Tibial nerve (tissue), 4 donors: ENCODE measurements around the gene IGF2BP3. TPM values are rescaled to one million over a fixed set of nuclear protein-coding genes. Genes with fewer than 3 reads are reported as not detected.

Experiments used
- DNase-seq, 2 donors: peaks; one replicate each; pipeline ENCODE4 v3.0.0-alpha.2; 2019; ENCODE audit warnings: low spot score in 2 of 2
- H3K27ac ChIP-seq, 4 donors: fragments of 200-600 bp; sonication (generic) in 3 of 4; one replicate each; pipeline ENCODE4 v1.5.1; 2017 to 2019; ENCODE audit warnings: mild to moderate bottlenecking in 1 of 4
- H3K27me3 ChIP-seq, 2 donors: fragments of 200-600 bp; sonication (generic) in 1 of 2; one replicate each; pipeline versions ENCODE4 v1.5.1 to v1.6.0; 2017 to 2019
- H3K36me3 ChIP-seq, 3 donors: fragments of 200-600 bp; sonication (generic); one replicate each; pipeline ENCODE4 v1.5.1; 2018 to 2019
- H3K4me1 ChIP-seq, 4 donors: fragments of 200-600 bp; sonication (generic) in 3 of 4; one replicate each; pipeline ENCODE4 v1.5.1; 2017 to 2019
- H3K4me3 ChIP-seq, 4 donors: fragments of 200-600 bp; sonication (generic) in 3 of 4; one replicate each; pipeline ENCODE4 v1.5.1; 2017 to 2019; ENCODE audit warnings: mild to moderate bottlenecking in 1 of 4, moderate library complexity in 1 of 4
- H3K9me3 ChIP-seq, 4 donors: fragments of 200-600 bp; sonication (generic) in 3 of 4; one replicate each; pipeline ENCODE4 v1.5.1; 2017 to 2019
- EP300 ChIP-seq, 2 donors: sonication (generic); formaldehyde crosslinking; IDR thresholded peaks; one replicate each; pipeline ENCODE4 v1.6.1; 2017; ENCODE audit warnings: antibody characterized with exemption in 2 of 2, mild to moderate bottlenecking in 1 of 2
- POLR2A ChIP-seq, 2 donors: fragments of 450-650 bp; IDR thresholded peaks; one replicate each; pipeline ENCODE4 v1.6.1; 2017; ENCODE audit warnings: antibody characterized with exemption in 2 of 2, mild to moderate bottlenecking in 2 of 2, moderate library complexity in 2 of 2
- WGBS, 2 donors: methylation state at CpG; one replicate each; pipeline ENCODE4 v1.1.5; 2018; 5-methylcytosine and 5-hydroxymethylcytosine counted together
- total RNA-seq, 4 donors: library from RNA; depleted of rRNA; stranded (reverse); fragments of >200 nt; gene quantifications; one replicate each; pipeline ENCODE4 v1.1.0, GENCODE V29; 2016
- TF ChIP-seq, protein P1 (sequence below), 5 experiments: fragments of 200-600 bp in 3 of 5; fragments of 450-650 bp in 2 of 5; sonication (generic) in 3 of 5; IDR thresholded peaks; one replicate each; pipeline ENCODE4 v1.5.1; 2016 to 2019; ENCODE audit warnings: antibody characterized with exemption in 5 of 5, mild to moderate bottlenecking in 3 of 5, moderate library complexity in 2 of 5

Gene IGF2BP3
- total RNA-seq, 4 donors from 2014 or later: 0.21 to 0.90 (median 0.59) TPM; not detected in 1

DNA sequence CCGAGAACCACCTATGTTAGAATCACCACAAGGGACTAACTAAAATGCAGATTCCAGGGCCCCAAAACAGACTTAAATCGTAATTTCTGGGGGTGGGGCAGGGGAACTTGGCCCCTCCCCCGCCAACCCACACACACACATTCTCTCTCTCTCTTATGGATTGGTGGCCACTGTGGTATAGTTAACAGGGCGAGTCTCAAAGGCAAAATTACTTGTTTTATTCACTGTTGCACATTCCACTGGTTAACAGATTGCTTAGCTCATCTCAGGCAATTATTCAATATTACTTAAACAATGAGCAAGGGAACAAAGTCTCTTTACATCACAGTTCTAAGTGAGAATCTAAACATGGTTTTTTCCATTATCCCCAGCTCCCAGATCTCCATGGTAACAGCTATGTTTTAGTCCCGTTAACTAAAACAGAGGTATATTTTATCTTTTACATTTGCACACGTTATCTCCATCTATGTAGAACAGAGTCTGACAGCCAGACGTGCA is 38.5 kb downstream of the IGF2BP3 start:
- DNase-seq: no peak
- H3K27ac ChIP-seq: no peak overlapping the region
- TF ChIP-seq POLR2A (IDR thresholded peaks at IDR 0.05): no peak
- TF ChIP-seq EP300 (IDR thresholded peaks at IDR 0.05): no peak
- 49 to 59% methylated on average over 7 of the region's 7 CpGs for WGBS, 2 donors
- H3K9me3 ChIP-seq: no peaks in the 10 kb centered on the region
- H3K36me3 ChIP-seq: no peaks in the 10 kb centered on the region
- no peaks in the 10 kb centered on the region for H3K27me3 ChIP-seq
- no peak overlapping the region for H3K4me3 ChIP-seq
- no peaks in the 10 kb centered on the region for H3K4me1 ChIP-seq

DNA sequence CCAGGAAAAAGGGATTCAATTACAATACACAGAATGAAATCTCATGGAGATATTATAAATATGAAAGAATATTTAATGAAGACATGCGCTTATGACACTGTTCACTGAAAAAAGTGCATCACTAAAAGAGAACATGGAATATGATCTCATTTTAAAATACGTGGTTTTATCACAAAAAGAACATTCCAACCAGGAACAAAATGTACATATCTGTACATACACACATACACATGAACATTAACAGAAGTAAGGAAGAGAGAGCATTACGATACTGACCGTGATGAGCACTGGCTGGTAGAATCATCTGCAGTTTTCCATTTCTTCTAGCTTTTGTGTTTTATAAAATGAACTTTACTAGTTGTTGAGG is 39.4 kb downstream of the IGF2BP3 start:
- no peaks in the 10 kb centered on the region for H3K27me3 ChIP-seq
- WGBS, 2 donors: 74 to 79% methylated on average over 4 of the region's 4 CpGs
- no peak for DNase-seq
- H3K27ac ChIP-seq: no peak overlapping the region
- no peaks in the 10 kb centered on the region for H3K4me1 ChIP-seq
- H3K9me3 ChIP-seq: no peaks in the 10 kb centered on the region
- TF ChIP-seq, protein P1, sequence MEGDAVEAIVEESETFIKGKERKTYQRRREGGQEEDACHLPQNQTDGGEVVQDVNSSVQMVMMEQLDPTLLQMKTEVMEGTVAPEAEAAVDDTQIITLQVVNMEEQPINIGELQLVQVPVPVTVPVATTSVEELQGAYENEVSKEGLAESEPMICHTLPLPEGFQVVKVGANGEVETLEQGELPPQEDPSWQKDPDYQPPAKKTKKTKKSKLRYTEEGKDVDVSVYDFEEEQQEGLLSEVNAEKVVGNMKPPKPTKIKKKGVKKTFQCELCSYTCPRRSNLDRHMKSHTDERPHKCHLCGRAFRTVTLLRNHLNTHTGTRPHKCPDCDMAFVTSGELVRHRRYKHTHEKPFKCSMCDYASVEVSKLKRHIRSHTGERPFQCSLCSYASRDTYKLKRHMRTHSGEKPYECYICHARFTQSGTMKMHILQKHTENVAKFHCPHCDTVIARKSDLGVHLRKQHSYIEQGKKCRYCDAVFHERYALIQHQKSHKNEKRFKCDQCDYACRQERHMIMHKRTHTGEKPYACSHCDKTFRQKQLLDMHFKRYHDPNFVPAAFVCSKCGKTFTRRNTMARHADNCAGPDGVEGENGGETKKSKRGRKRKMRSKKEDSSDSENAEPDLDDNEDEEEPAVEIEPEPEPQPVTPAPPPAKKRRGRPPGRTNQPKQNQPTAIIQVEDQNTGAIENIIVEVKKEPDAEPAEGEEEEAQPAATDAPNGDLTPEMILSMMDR (IDR thresholded peaks at IDR 0.05): no peak
- TF ChIP-seq EP300 (IDR thresholded peaks at IDR 0.05): no peak
- no peak for TF ChIP-seq POLR2A (IDR thresholded peaks at IDR 0.05)
- H3K4me3 ChIP-seq: no peak overlapping the region
- H3K36me3 ChIP-seq: no peaks in the 10 kb centered on the region

DNA sequence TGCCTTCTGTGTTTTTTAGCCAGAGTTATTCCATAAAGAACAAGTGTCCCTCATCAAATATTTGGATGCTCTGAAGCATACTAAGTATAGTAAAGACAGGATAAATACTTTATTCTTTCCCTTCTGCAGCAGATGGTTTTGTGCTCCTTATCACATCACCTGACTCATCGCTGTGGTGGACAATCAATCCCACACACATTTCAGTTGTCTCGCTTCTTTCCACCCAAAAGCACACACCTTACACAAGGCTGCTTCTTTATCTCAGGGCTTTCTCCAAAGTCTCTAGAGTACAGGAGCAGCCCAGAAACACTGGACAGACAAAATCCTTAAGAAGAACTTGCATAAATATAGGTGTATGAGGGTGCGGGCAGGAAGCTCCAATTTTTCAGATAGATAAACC is 43.4 kb downstream of the IGF2BP3 start:
- H3K4me1 ChIP-seq: no peaks in the 10 kb centered on the region
- TF ChIP-seq POLR2A (IDR thresholded peaks at IDR 0.05) (no peak), EP300 (IDR thresholded peaks at IDR 0.05) (no peak)
- TF ChIP-seq, protein P1 (IDR thresholded peaks at IDR 0.05): no peak
- no peaks in the 10 kb centered on the region for H3K27me3 ChIP-seq
- no peaks in the 10 kb centered on the region for H3K9me3 ChIP-seq
- no peak for DNase-seq
- WGBS, 2 donors: 95% methylated on average over 3 of the region's 3 CpGs
- no peak overlapping the region for H3K27ac ChIP-seq
- H3K36me3 ChIP-seq: no peaks in the 10 kb centered on the region
- no peak overlapping the region for H3K4me3 ChIP-seq

DNA sequence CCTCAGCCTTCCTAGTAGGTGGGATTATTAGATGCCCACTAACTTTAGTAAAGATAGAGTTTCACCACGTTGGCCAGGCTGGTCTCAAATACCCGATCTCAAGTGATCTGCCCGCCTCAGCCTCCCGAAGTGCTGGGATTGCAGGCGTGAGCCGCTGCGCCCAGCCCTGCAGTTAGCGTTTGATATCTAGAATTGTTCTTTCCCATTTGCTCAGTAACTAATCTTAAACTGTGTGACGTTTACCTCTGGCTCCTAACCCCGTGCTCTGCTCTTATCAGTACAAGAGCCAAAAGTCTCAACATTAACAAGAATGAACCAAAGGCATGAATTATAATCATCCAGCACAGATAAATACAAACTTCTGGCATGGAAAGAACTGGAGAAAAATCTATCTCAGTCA is 47.4 kb downstream of the IGF2BP3 start:
- Histone ChIP-seq H3K27ac (no peak overlapping the region), H3K9me3 (no peaks in the 10 kb centered on the region), H3K27me3 (no peaks in the 10 kb centered on the region), H3K4me1 (no peaks in the 10 kb centered on the region), H3K36me3 (no peaks in the 10 kb centered on the region), H3K4me3 (no peak overlapping the region)
- no peak for DNase-seq
- no peak for TF ChIP-seq EP300 (IDR thresholded peaks at IDR 0.05)
- TF ChIP-seq, protein P1 (IDR thresholded peaks at IDR 0.05): no peak
- no peak for TF ChIP-seq POLR2A (IDR thresholded peaks at IDR 0.05)
- WGBS, 2 donors: 85 to 87% methylated on average over 10 of the region's 10 CpGs

DNA sequence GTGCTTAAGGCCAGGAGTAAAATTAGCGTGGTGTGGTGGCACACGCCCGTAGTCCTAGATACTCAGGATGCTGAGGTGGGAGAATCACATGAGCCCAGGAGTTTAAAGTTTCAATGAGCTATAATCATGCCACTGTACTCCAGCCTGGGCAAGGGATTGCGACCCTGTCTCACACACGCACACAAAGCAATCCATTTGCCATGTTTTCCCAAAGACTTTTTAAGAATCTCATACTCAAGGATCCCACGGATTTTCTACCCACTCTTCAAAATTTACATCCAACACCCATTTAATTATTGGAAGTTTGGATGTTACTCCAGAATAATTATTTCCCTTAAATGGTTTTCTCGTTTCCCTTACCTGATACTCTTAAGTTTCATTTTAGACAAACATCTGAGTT is 47.9 kb downstream of the IGF2BP3 start:
- Histone ChIP-seq H3K36me3 (no peaks in the 10 kb centered on the region), H3K27me3 (no peaks in the 10 kb centered on the region), H3K27ac (no peak overlapping the region), H3K4me1 (no peaks in the 10 kb centered on the region), H3K9me3 (no peaks in the 10 kb centered on the region), H3K4me3 (no peak overlapping the region)
- WGBS, 2 donors: 77 to 78% methylated on average over 7 of the region's 7 CpGs
- no peak for DNase-seq
- TF ChIP-seq POLR2A (IDR thresholded peaks at IDR 0.05) (no peak), EP300 (IDR thresholded peaks at IDR 0.05) (no peak)
- TF ChIP-seq, protein P1 (IDR thresholded peaks at IDR 0.05): no peak

DNA sequence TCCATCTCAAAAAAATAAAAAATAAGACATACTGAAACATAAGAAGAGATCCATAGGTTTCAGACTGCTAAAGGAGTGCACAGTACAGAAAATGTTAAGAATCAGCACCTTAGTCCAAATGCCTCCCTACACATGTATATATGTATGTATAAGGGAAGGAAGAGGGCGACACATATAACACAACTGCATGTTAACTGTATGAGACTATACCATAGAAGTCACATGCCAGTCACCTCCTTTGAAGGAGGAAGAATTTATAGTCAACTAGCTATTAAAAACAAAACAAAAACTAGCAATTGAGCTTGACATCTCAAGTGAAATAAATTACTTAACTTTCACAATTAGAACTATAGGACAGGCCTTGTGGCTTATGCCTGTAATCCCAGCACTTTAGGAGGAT is 50.4 kb downstream of the IGF2BP3 start:
- Histone ChIP-seq H3K36me3 (no peaks in the 10 kb centered on the region), H3K27me3 (no peaks in the 10 kb centered on the region), H3K4me3 (no peak overlapping the region), H3K4me1 (no peaks in the 10 kb centered on the region), H3K27ac (no peak overlapping the region), H3K9me3 (no peaks in the 10 kb centered on the region)
- TF ChIP-seq POLR2A (IDR thresholded peaks at IDR 0.05): no peak
- TF ChIP-seq, protein P1 (IDR thresholded peaks at IDR 0.05): no peak
- no peak for TF ChIP-seq EP300 (IDR thresholded peaks at IDR 0.05)
- 89% methylated on average over 1 of the region's 1 CpG for WGBS, 2 donors
- no peak for DNase-seq
